ENCODE results near the gene RASA3.

DNA sequence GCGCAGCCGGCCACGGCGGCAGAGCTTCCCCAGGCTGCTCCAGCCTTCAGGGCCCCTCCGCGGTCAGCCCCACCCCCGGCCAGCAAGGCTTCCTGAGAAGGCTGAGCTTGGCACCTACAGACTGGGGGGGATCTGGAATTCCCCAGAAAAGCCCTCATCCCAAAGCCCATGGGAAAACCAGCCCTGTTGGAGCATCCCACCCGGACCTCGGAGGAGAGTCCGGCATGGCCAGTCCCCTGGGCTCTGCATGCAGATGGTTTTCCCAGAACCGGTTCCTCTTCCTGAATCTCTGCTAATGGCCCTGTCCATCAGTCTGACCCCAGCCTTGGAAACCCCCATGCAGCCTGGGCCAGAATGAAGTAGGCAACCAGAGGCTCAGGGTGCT lies 10.3 kb downstream of the RASA3 start:
- TF ChIP-seq CTCF (IDR thresholded peaks at IDR 0.05): no peak
- no peak for TF ChIP-seq EP300 (IDR thresholded peaks at IDR 0.05; ENCODE audit: low read depth)
- no peak for TF ChIP-seq POLR2AphosphoS5 (IDR thresholded peaks at IDR 0.05)
- TF ChIP-seq POLR2A (IDR thresholded peaks at IDR 0.05): no peak

Measured in transverse colon (tissue), 4 donors.